Measurements from ENCODE around the gene SEMA5A. TPM values are rescaled to one million over a fixed set of nuclear protein-coding genes. Genes with fewer than 3 reads are reported as not detected.

Gene SEMA5A
- polyA plus RNA-seq, 1 donor (not counting 4 experiments of a cell fraction or from before 2014, with no cell fraction given) = 0.16 TPM

- no peak overlapping the region for H3K27ac ChIP-seq (ENCODE audit: control insufficient read depth, insufficient read depth, low read length)
Measured at GRCh38 chr5:9456435-9457042, 89.3 kb downstream of the SEMA5A start.

GRCh38 chr5:9455826-9456434 is 89.9 kb downstream of the SEMA5A start:
- Histone ChIP-seq H2AFZ (ENCODE audit: control insufficient read depth, low read length) (no peak overlapping the region), H3K9ac (ENCODE audit: control insufficient read depth, extremely low read depth, insufficient read depth, low read length) (no peak overlapping the region), H3K9me1 (ENCODE audit: control insufficient read depth, extremely low read depth, insufficient read depth, low read length) (no peaks in the 10 kb centered on the region), H3K9me3 (ENCODE audit: control insufficient read depth, low read depth, low read length) (no peaks in the 10 kb centered on the region), H3K4me2 (ENCODE audit: control insufficient read depth, extremely low read depth, insufficient read depth, low read depth, low read length) (no peak overlapping the region), H3K79me2 (ENCODE audit: control insufficient read depth, insufficient read depth, low read length) (no peaks in the 10 kb centered on the region), H4K20me1 (ENCODE audit: control insufficient read depth, extremely low read depth, insufficient read depth, low read length) (no peaks in the 10 kb centered on the region), H3K36me3 (ENCODE audit: control insufficient read depth in 2 of 2, extremely low read depth in 1 of 2, insufficient read depth in 2 of 2, low read length in 2 of 2) (no peaks in the 10 kb centered on the region), H3K4me3 (ENCODE audit: control insufficient read depth in 2 of 3, extremely low read depth in 1 of 3, insufficient read depth in 2 of 3, low read depth in 1 of 3, low read length in 3 of 3) (no peak overlapping the region), H3K27ac (ENCODE audit: control insufficient read depth, insufficient read depth, low read length) (no peak overlapping the region), H3K27me3 (ENCODE audit: control insufficient read depth, extremely low read depth, insufficient read depth, low read length) (no peaks in the 10 kb centered on the region), H3K4me1 (ENCODE audit: control insufficient read depth, extremely low read depth, insufficient read depth, low read length) (no peaks in the 10 kb centered on the region)
- no peak for DNase-seq (ENCODE audit: low read depth, low spot score)
- no peak for TF ChIP-seq EZH2 (IDR thresholded peaks at IDR 0.05; ENCODE audit: low read length)
- TF ChIP-seq CTCF (optimal IDR thresholded peaks at IDR 0.05 in 1 of 3, IDR thresholded peaks at IDR 0.05 in 1 of 3, conservative IDR thresholded peaks at IDR 0.05 in 1 of 3; ENCODE audit: extremely low read depth in 1 of 3, insufficient read depth in 2 of 3, low read length in 3 of 3) = no peak
- no peak for FAIRE-seq
- dilution Hi-C loops (cut with MboI; ENCODE audit: extremely low pct_ligation_motif_present, low sequenced_read_pairs) = no loop called here

More at GRCh38 chr5:9456435-9457042, 89.3 kb downstream of the SEMA5A start:
- no peak for TF ChIP-seq CTCF (optimal IDR thresholded peaks at IDR 0.05 in 1 of 3, IDR thresholded peaks at IDR 0.05 in 1 of 3, conservative IDR thresholded peaks at IDR 0.05 in 1 of 3; ENCODE audit: extremely low read depth in 1 of 3, insufficient read depth in 2 of 3, low read length in 3 of 3)
- Histone ChIP-seq H3K4me3 (ENCODE audit: control insufficient read depth in 2 of 3, extremely low read depth in 1 of 3, insufficient read depth in 2 of 3, low read depth in 1 of 3, low read length in 3 of 3) (no peak overlapping the region), H3K9ac (ENCODE audit: control insufficient read depth, extremely low read depth, insufficient read depth, low read length) (no peak overlapping the region), H3K27me3 (ENCODE audit: control insufficient read depth, extremely low read depth, insufficient read depth, low read length) (no peaks in the 10 kb centered on the region), H4K20me1 (ENCODE audit: control insufficient read depth, extremely low read depth, insufficient read depth, low read length) (no peaks in the 10 kb centered on the region), H3K9me1 (ENCODE audit: control insufficient read depth, extremely low read depth, insufficient read depth, low read length) (no peaks in the 10 kb centered on the region), H3K9me3 (ENCODE audit: control insufficient read depth, low read depth, low read length) (no peaks in the 10 kb centered on the region), H3K79me2 (ENCODE audit: control insufficient read depth, insufficient read depth, low read length) (no peaks in the 10 kb centered on the region), H3K4me2 (ENCODE audit: control insufficient read depth, extremely low read depth, insufficient read depth, low read depth, low read length) (no peak overlapping the region), H3K36me3 (ENCODE audit: control insufficient read depth in 2 of 2, extremely low read depth in 1 of 2, insufficient read depth in 2 of 2, low read length in 2 of 2) (no peaks in the 10 kb centered on the region), H3K4me1 (ENCODE audit: control insufficient read depth, extremely low read depth, insufficient read depth, low read length) (no peaks in the 10 kb centered on the region), H2AFZ (ENCODE audit: control insufficient read depth, low read length) (no peak overlapping the region)
- dilution Hi-C loops (cut with MboI; ENCODE audit: extremely low pct_ligation_motif_present, low sequenced_read_pairs) = no loop called here
- FAIRE-seq (no peak), DNase-seq (ENCODE audit: low read depth, low spot score) (no peak)

Data from keratinocyte (primary cell).